Esophagus muscularis mucosa (tissue), 3 donors: Measurements from ENCODE around the gene NGFR.

Experiments used
- POLR2AphosphoS5 ChIP-seq, 2 donors: sonication (generic); formaldehyde crosslinking; IDR thresholded peaks; one replicate each; pipeline ENCODE4 v1.6.1; 2017; ENCODE audit warnings: antibody characterized with exemption in 2 of 2
- TF ChIP-seq, protein P1 (sequence below), 3 experiments: fragments of 200-600 bp in 2 of 3; fragments of 450-650 bp in 1 of 3; sonication (generic) in 2 of 3; IDR thresholded peaks; one replicate each; pipeline ENCODE4 v1.5.1; 2017 to 2019; ENCODE audit warnings: antibody characterized with exemption in 3 of 3, mild to moderate bottlenecking in 2 of 3, moderate library complexity in 1 of 3

DNA sequence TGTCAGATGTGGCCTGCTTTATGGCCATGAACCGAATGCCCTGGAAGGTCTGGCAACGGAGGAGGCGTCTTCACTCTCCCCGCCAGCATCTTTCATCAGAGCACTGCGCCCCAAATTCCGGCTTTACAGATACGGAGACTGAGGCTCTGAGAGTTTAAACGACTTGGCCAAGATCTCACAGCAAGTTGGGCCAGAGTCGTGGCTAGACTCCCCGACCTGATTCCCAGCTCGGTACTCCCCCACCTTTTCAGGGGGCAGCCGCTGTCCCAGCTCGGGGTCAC, 1.7 kb downstream of the NGFR start:
- TF ChIP-seq, protein P1, sequence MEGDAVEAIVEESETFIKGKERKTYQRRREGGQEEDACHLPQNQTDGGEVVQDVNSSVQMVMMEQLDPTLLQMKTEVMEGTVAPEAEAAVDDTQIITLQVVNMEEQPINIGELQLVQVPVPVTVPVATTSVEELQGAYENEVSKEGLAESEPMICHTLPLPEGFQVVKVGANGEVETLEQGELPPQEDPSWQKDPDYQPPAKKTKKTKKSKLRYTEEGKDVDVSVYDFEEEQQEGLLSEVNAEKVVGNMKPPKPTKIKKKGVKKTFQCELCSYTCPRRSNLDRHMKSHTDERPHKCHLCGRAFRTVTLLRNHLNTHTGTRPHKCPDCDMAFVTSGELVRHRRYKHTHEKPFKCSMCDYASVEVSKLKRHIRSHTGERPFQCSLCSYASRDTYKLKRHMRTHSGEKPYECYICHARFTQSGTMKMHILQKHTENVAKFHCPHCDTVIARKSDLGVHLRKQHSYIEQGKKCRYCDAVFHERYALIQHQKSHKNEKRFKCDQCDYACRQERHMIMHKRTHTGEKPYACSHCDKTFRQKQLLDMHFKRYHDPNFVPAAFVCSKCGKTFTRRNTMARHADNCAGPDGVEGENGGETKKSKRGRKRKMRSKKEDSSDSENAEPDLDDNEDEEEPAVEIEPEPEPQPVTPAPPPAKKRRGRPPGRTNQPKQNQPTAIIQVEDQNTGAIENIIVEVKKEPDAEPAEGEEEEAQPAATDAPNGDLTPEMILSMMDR (IDR thresholded peaks at IDR 0.05), result no peak
- no peak for TF ChIP-seq POLR2AphosphoS5 (IDR thresholded peaks at IDR 0.05)
